ENCODE results near the gene SH3PXD2B.

- TF ChIP-seq CTCF (IDR thresholded peaks at IDR 0.05; ENCODE audit: insufficient read depth, low read length) (no peak), REST (IDR thresholded peaks at IDR 0.05; ENCODE audit: insufficient replicate concordance, low read depth) (no peak), GABPA (IDR thresholded peaks at IDR 0.05; ENCODE audit: low read depth) (no peak)
Measured at GRCh38 chr5:172302047-172302710, 152.1 kb downstream of the SH3PXD2B start.
